Measurements from ENCODE around the gene PNLDC1. TPM values are rescaled to one million over a fixed set of nuclear protein-coding genes. Genes with fewer than 3 reads are reported as not detected.
"Not testable (repeated sequence)": the region's sequence is repeated elsewhere in the genome, so short reads cannot be mapped to it uniquely, and the experiment has no call there.

The PNLDC1 gene
- total RNA-seq, 1 donor from 2014 or later: not detected

DNA sequence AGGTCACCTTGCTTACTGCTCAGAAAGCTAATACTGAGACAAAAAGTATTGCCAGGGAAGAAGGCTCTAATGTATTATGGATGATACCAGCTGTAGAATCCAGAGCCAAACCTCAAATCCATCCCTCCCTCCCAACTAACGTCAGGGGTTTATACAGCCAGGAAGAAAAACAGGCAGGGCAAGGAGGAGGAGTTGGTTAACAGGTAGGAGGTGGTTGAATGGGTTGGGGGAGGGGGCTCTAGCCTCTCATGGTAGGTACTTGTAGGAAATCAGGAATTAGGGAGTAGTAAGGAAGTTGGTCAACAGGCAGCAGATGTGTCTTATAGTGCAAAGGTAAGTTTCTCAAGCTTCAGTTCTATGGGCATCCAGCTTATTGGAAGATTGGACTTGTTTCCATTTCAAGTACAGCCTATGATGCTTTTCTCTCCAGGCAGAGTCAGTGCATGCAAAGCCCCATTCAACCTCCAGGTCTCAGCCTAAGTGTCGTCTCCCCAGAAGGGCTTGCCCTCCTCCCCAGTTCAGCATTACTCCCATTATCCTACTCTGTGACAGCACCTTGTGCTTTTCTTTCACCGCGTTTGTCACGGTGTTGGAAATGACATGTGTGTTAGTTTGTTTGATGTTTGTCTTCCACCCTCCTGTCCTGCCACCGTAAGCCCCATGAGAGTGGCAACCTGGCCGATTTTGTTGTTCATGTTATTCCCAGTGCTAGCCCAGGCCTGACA is 38.1 kb downstream of the PNLDC1 start:
- Histone ChIP-seq H3K36me3 (ENCODE audit: control insufficient read depth, insufficient read depth, low read length) (no peaks in the 10 kb centered on the region), H3K4me3 (ENCODE audit: low read depth, low read length) (no peak overlapping the region), H3K27me3 (ENCODE audit: control insufficient read depth, insufficient read depth, low read length) (no peaks in the 10 kb centered on the region)
- DNase-seq (ENCODE audit: low read depth): no peak
- TF ChIP-seq, protein P1, sequence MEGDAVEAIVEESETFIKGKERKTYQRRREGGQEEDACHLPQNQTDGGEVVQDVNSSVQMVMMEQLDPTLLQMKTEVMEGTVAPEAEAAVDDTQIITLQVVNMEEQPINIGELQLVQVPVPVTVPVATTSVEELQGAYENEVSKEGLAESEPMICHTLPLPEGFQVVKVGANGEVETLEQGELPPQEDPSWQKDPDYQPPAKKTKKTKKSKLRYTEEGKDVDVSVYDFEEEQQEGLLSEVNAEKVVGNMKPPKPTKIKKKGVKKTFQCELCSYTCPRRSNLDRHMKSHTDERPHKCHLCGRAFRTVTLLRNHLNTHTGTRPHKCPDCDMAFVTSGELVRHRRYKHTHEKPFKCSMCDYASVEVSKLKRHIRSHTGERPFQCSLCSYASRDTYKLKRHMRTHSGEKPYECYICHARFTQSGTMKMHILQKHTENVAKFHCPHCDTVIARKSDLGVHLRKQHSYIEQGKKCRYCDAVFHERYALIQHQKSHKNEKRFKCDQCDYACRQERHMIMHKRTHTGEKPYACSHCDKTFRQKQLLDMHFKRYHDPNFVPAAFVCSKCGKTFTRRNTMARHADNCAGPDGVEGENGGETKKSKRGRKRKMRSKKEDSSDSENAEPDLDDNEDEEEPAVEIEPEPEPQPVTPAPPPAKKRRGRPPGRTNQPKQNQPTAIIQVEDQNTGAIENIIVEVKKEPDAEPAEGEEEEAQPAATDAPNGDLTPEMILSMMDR (IDR thresholded peaks at IDR 0.05; ENCODE audit: insufficient read depth, low read length, poor library complexity, severe bottlenecking): no peak

DNA sequence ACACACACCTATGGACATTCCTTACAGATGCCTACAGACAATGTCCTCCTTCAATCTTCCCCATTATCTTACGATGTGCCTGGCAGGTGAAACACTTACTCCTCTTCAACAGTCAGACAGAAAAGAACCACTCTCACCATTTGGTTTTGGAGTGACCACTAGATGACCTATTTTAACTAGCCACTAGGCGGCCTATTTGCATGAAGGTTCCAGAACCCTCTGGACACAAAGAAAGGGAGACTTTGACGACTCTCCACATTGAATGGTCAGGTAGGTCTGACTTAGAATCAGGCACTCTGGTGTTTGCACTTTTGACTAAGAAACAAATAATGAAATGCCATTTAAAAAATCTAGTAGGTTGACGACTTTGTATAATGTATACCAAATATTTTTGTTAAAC is 42.0 kb downstream of the PNLDC1 start:
- TF ChIP-seq, protein P1 (IDR thresholded peaks at IDR 0.05; ENCODE audit: insufficient read depth, low read length, poor library complexity, severe bottlenecking): peak; percentile 22
- no peak for DNase-seq (ENCODE audit: low read depth)
- H3K4me3 ChIP-seq (ENCODE audit: low read depth, low read length): no peak overlapping the region
- no peaks in the 10 kb centered on the region for H3K27me3 ChIP-seq (ENCODE audit: control insufficient read depth, insufficient read depth, low read length)
- no peaks in the 10 kb centered on the region for H3K36me3 ChIP-seq (ENCODE audit: control insufficient read depth, insufficient read depth, low read length)

DNA sequence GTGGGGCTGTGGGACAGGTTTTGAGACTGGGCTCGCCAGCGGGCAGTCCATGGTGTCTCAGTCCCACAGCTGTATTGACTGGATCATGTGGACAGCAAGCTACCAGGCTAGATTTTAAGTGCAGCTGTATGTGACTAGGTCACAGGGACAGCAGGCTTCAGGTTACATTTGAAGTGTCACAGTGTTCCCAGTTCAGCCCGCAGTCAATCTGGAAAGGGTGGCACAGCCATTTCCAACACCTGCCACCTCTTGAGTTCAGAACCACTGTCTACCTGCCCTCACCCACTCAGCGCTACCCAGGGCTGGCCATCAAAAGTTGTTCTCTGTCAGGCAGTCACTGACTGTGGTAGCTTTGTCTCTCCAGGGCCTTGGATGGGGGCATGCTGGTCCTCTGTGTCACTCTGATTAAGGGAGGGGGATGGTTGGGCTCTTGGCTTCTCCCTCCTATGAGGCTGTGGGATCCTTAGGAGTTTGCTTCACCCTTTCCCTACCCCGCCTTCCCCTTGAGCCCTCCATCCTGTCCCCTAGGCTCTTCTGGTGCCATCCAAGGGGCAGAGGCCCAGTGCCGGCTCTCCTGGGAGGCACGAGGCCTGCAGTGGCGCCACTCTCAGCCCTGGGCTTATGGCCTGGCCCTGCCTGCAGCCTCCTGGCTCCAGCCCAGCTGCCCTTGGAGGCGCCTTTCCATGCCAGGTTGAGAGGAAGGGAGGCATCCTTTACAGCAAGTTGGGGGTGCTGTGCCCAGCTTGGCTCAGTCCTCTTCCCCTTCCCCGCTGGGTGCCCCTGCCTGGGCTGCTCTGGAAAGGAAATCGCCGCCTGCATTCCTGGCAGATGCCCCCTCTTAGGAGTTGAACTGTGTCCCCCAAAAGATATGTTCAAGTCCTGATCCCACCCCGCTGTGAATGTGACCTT is 44.9 kb downstream of the PNLDC1 start:
- no peaks in the 10 kb centered on the region for H3K27me3 ChIP-seq (ENCODE audit: control insufficient read depth, insufficient read depth, low read length)
- no peaks in the 10 kb centered on the region for H3K36me3 ChIP-seq (ENCODE audit: control insufficient read depth, insufficient read depth, low read length)
- TF ChIP-seq, protein P1 (IDR thresholded peaks at IDR 0.05; ENCODE audit: insufficient read depth, low read length, poor library complexity, severe bottlenecking): no peak
- no peak overlapping the region for H3K4me3 ChIP-seq (ENCODE audit: low read depth, low read length)
- no peak for DNase-seq (ENCODE audit: low read depth)

DNA sequence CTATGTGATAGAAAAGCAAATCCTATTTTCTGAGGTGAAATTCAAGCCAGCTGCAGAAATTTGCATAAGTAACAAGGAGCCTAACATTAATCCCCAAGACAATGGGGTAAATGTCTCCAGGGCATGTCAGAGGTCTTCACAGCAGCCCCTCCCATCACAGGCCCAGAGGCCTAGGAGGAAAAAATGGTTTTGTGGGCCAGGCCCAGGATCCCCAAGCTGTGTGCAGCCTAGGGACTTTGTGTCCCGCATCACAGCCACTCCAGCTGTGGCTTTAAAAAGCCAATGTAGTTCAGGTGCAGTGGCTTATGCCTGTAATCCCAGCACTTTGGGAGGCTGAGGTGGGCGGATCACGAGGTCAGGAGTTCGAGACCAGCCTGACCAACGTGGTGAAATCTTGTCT is 48.5 kb downstream of the PNLDC1 start:
- DNase-seq (ENCODE audit: low read depth); H3K27me3 ChIP-seq (ENCODE audit: control insufficient read depth, insufficient read depth, low read length); H3K4me3 ChIP-seq (ENCODE audit: low read depth, low read length); H3K36me3 ChIP-seq (ENCODE audit: control insufficient read depth, insufficient read depth, low read length): not testable (repeated sequence)

DNA sequence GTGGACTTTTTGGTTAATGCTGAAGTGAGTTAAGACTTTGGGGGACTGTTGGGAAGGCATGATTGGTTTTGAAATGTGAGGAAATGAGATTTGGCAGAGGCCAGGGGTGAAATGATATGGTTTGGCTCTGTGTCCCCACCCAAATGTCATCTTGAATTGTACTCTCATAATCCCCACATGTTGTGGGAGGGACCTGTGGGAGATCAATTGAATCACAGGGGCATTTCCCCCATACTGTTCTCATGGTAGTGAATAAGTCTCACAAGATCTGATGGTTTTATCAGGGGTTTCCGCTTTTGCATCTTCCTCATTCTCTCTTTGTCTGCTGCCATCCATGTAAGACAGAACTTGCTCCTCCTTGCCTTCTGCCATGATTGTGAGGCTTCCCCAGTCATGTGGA is 49.8 kb downstream of the PNLDC1 start:
- H3K27me3 ChIP-seq (ENCODE audit: control insufficient read depth, insufficient read depth, low read length); DNase-seq (ENCODE audit: low read depth); H3K36me3 ChIP-seq (ENCODE audit: control insufficient read depth, insufficient read depth, low read length); H3K4me3 ChIP-seq (ENCODE audit: low read depth, low read length): not testable (repeated sequence)

DNA sequence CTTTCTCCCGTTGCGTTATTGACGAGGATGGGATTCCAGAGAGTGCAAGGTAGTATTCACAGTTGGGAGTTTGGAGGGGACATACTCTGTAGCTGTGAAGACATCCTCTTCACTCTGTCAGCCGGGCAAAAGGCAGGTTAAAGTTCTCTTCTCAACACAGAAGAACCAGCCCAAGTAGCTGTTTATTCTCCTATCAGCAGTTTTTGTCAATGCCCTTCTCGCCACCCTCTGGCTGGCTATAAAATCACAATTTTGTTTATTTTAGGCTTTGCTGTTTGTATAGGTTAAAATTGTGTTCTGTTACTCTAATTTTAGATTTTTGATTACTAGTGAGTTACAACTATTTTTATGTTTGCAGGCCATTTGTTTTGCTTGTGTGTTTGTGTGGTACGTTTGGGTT is 52.8 kb downstream of the PNLDC1 start:
- TF ChIP-seq, protein P1 (IDR thresholded peaks at IDR 0.05; ENCODE audit: insufficient read depth, low read length, poor library complexity, severe bottlenecking): peak; percentile 25
- no peak overlapping the region for H3K4me3 ChIP-seq (ENCODE audit: low read depth, low read length)
- no peaks in the 10 kb centered on the region for H3K36me3 ChIP-seq (ENCODE audit: control insufficient read depth, insufficient read depth, low read length)
- DNase-seq (ENCODE audit: low read depth): no peak
- H3K27me3 ChIP-seq (ENCODE audit: control insufficient read depth, insufficient read depth, low read length): no peaks in the 10 kb centered on the region

Measured in kidney epithelial cell (primary cell).